AG09319 (cell line): Measurements from ENCODE around the gene RHBDD1.

Source experiments
- DNase-seq: peaks from one replicate; pipeline ENCODE4 v3.0.0-alpha.2; 2010; ENCODE audit warnings: low read depth; ENCODE audit errors: extremely low read depth
- CTCF ChIP-seq: IDR thresholded peaks from 2 replicates; pipeline ENCODE4 v1.5.1; 2011; ENCODE audit warnings: low read depth, mild to moderate bottlenecking, inconsistent platforms, low read length, moderate library complexity

RHBDD1 gene

GRCh38 chr2:226849349-226849748 lies 13.5 kb downstream of the RHBDD1 start:
- no peak for DNase-seq
- no peak for TF ChIP-seq CTCF

- no peak for TF ChIP-seq CTCF
- DNase-seq, result no peak
Measured at GRCh38 chr2:226850024-226850423, 14.2 kb downstream of the RHBDD1 start.

GRCh38 chr2:226855787-226856186 lies 19.9 kb downstream of the RHBDD1 start:
- no peak for DNase-seq
- TF ChIP-seq CTCF, result no peak

GRCh38 chr2:226860087-226860486 lies 24.2 kb downstream of the RHBDD1 start:
- TF ChIP-seq CTCF, result no peak
- no peak for DNase-seq

- TF ChIP-seq CTCF, result no peak
Measured at GRCh38 chr2:226862623-226863022, 26.8 kb downstream of the RHBDD1 start.

GRCh38 chr2:226865273-226865672 lies 29.4 kb downstream of the RHBDD1 start:
- TF ChIP-seq CTCF, result no peak
- DNase-seq, result no peak

More at GRCh38 chr2:226862623-226863022, 26.8 kb downstream of the RHBDD1 start:
- no peak for DNase-seq

GRCh38 chr2:226865710-226866109 lies 29.9 kb downstream of the RHBDD1 start:
- TF ChIP-seq CTCF, result no peak
- no peak for DNase-seq
